Measurements from ENCODE around the gene SLC7A7. TPM values are rescaled to one million over a fixed set of nuclear protein-coding genes. Genes with fewer than 3 reads are reported as not detected.

The SLC7A7 gene
- total RNA-seq, 1 experiment from 2014 or later = 3.1 TPM

DNA sequence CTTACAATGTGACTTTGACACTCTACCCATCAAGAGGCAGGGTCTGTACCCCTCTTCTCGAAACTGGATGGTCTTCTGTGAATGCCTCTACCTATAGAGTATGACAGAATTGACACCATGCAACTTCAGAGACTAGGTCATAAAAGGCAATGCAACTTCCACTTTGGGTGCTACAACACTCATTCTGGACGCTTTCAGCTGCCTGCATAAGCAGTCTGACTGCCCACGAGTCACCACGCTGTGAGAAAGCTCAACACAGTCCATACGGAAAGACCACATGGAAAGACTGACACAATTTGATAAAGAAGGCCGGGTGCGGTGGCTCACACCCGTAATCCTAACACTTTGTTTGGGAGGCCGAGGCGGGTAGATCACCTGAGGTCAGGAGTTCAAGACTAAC lies 14.9 kb downstream of the SLC7A7 start:
- no peak overlapping the region for H3K9ac ChIP-seq (ENCODE audit: extremely low read depth, insufficient read length, low read length)
- H3K27me3 ChIP-seq (ENCODE audit: insufficient read depth, low read length) = no peaks in the 10 kb centered on the region
- DNase-seq = no peak
- peaks cover 9% of the 10 kb centered on the region; the same call in 1 of the 2 replicates for H3K4me1 ChIP-seq (ENCODE audit: insufficient read depth, low read length)
- no peak overlapping the region for H3K4ac ChIP-seq (ENCODE audit: low read depth, low read length)
- H3K27ac Mint-ChIP-seq = no peak overlapping the region
- no peaks in the 10 kb centered on the region for H3K9me3 ChIP-seq (ENCODE audit: control insufficient read depth, low read depth, low read length)
- no peak overlapping the region for H3K4me2 ChIP-seq (ENCODE audit: insufficient read depth, insufficient read length, low read length)
- H3K14ac ChIP-seq (ENCODE audit: insufficient read depth, low read length) = no peak overlapping the region
- no peak overlapping the region for H3K4me3 Mint-ChIP-seq
- TF ChIP-seq, protein P1, sequence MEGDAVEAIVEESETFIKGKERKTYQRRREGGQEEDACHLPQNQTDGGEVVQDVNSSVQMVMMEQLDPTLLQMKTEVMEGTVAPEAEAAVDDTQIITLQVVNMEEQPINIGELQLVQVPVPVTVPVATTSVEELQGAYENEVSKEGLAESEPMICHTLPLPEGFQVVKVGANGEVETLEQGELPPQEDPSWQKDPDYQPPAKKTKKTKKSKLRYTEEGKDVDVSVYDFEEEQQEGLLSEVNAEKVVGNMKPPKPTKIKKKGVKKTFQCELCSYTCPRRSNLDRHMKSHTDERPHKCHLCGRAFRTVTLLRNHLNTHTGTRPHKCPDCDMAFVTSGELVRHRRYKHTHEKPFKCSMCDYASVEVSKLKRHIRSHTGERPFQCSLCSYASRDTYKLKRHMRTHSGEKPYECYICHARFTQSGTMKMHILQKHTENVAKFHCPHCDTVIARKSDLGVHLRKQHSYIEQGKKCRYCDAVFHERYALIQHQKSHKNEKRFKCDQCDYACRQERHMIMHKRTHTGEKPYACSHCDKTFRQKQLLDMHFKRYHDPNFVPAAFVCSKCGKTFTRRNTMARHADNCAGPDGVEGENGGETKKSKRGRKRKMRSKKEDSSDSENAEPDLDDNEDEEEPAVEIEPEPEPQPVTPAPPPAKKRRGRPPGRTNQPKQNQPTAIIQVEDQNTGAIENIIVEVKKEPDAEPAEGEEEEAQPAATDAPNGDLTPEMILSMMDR (conservative IDR thresholded peaks at IDR 0.05) = no peak
- no CpG with 5 or more reads among the region's 10 CpGs for WGBS (ENCODE audit: extremely low coverage, insufficient read length, low lambda C conversion rate)
- peaks cover 2 to 3% of the 10 kb centered on the region in 2 experiments; a peak in 3 of 5 replicates for H3K9me3 Mint-ChIP-seq
- no peak overlapping the region for H2BK5ac ChIP-seq (ENCODE audit: insufficient read length, low read length)
- no peak overlapping the region for H2AFZ ChIP-seq (ENCODE audit: low read length)
- H2BK15ac ChIP-seq (ENCODE audit: low read depth, low read length) = no peak overlapping the region
- no peak overlapping the region for H4K91ac ChIP-seq (ENCODE audit: insufficient read length, low read depth, low read length)
- H3K36me3 Mint-ChIP-seq (ENCODE audit: insufficient read depth in 1 of 3, low read depth in 3 of 3) = peaks cover 0 to 4% (median 2%) of the 10 kb centered on the region in 3 experiments; a peak in 3 of 7 replicates
- H2BK12ac ChIP-seq (ENCODE audit: insufficient read length, low read depth, low read length) = no peak overlapping the region
- no peak overlapping the region for H4K5ac ChIP-seq (ENCODE audit: insufficient read length, low read depth, low read length)
- no peaks in the 10 kb centered on the region for H3K79me2 ChIP-seq (ENCODE audit: insufficient read depth, low read length)
- H3K23me2 ChIP-seq (ENCODE audit: insufficient read length, low read depth, low read length, poor library complexity, severe bottlenecking) = no peaks in the 10 kb centered on the region
- H3K27me3 Mint-ChIP-seq (ENCODE audit: low read depth) = no peaks in the 10 kb centered on the region; the same call in 1 of the 2 replicates
- peaks cover 17 to 18% of the 10 kb centered on the region in 2 experiments for H3K4me1 Mint-ChIP-seq
- no peak overlapping the region for H3K23ac ChIP-seq (ENCODE audit: insufficient read length, low read depth, low read length)
- no peaks in the 10 kb centered on the region for H4K20me1 ChIP-seq (ENCODE audit: control insufficient read depth, insufficient read depth, insufficient read length)
- H3K79me1 ChIP-seq (ENCODE audit: insufficient read depth, low read depth, low read length, poor library complexity, severe bottlenecking) = no peaks in the 10 kb centered on the region
- H2BK20ac ChIP-seq (ENCODE audit: low read depth, low read length, poor library complexity, severe bottlenecking) = no peak overlapping the region
- H2AK5ac ChIP-seq (ENCODE audit: insufficient read length, low read length) = no peak overlapping the region
- H4K8ac ChIP-seq (replicated peaks; ENCODE audit: insufficient read length, low read depth, low read length) = no peak overlapping the region
- no peak overlapping the region for H3K56ac ChIP-seq (ENCODE audit: insufficient read length, low read depth, low read length)
- H3K27ac ChIP-seq (ENCODE audit: insufficient read length, low read depth, low read length) = no peak overlapping the region
- H2BK120ac ChIP-seq (ENCODE audit: low read depth, low read length, poor library complexity, severe bottlenecking) = no peak overlapping the region
- H3K18ac ChIP-seq (ENCODE audit: insufficient read length, low read depth, low read length) = no peak overlapping the region
- H3T11ph ChIP-seq (ENCODE audit: low read length) = no peak overlapping the region

Data from H9 (cell line).